ENCODE data around the gene DNM3.

DNM3 gene

DNA sequence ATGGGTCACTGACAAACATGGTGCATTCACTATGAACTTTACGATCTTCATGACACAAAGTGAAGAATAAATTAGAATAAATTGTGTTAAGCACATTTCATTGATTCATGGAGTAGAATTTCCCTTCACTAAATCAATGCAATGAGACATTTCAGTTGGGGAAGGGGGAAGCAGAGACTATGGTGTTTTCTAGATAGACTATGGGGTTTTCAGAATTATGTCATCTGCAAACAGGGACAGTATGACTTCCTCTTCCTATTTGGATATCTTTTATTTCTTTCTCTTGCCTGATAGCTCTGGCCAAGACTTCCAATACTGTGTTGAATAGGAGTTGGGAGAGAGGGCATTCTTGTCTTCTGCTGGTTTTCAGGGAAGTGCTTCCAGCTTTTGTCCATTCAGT is 499.2 kb downstream of the DNM3 start:
- no peak for DNase-seq (ENCODE audit: low read depth)
- H3K4me3 ChIP-seq (ENCODE audit: low read depth, low read length), result no peak overlapping the region
- TF ChIP-seq, protein P1, sequence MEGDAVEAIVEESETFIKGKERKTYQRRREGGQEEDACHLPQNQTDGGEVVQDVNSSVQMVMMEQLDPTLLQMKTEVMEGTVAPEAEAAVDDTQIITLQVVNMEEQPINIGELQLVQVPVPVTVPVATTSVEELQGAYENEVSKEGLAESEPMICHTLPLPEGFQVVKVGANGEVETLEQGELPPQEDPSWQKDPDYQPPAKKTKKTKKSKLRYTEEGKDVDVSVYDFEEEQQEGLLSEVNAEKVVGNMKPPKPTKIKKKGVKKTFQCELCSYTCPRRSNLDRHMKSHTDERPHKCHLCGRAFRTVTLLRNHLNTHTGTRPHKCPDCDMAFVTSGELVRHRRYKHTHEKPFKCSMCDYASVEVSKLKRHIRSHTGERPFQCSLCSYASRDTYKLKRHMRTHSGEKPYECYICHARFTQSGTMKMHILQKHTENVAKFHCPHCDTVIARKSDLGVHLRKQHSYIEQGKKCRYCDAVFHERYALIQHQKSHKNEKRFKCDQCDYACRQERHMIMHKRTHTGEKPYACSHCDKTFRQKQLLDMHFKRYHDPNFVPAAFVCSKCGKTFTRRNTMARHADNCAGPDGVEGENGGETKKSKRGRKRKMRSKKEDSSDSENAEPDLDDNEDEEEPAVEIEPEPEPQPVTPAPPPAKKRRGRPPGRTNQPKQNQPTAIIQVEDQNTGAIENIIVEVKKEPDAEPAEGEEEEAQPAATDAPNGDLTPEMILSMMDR (conservative IDR thresholded peaks at IDR 0.05; ENCODE audit: low read depth, low read length), result no peak

DNA sequence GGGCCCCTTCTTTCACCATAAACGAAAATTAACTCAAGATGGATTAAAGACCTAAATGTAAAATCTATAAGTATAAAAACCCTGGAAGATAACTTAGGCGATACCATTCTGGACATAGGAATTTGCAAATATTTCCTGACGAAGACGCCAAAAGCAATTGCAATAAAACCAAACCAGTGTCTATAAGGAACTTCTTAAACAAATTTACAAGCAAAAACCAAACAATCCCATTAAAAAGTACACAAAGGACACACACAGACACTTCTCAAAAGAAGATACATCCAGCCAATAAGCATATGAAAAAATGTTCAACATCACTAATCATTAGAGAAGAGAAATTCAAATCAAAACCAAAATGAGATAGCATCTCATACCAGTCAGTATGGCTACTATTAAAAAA is 500.4 kb downstream of the DNM3 start:
- no peak for DNase-seq (ENCODE audit: low read depth)
- TF ChIP-seq, protein P1 (conservative IDR thresholded peaks at IDR 0.05; ENCODE audit: low read depth, low read length), result no peak
- H3K4me3 ChIP-seq (ENCODE audit: low read depth, low read length), result no peak overlapping the region

DNA sequence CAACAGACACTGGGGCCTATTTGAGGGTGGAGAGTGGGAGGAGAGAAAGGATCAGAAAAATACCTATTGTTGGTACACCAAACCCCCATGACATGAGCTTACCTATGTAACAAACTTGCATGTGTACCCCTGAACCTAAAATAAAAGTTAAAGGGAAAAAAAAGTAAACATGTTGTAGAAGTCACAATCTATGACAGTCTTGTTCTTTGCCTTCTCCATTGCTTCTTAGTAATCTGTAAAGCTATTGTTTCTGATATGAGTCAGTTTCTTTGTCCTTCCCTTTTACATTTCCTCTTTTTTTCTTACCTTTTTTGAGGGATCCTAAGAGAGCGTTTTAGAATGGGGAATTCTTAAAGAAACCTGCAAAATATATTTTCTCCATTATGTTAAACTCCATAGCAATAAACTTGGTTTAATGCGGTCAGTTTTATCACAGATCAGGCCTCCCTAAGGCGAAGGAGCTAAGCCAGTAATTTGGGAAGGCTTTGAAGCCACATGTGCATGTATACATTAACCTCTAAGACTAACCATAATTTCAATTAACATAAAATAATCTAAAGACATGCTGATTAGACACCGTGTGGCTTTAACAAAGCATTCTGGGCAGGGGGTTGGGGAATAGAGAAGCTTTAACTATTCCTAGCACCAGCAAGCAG is 501.4 kb downstream of the DNM3 start:
- TF ChIP-seq, protein P1 (conservative IDR thresholded peaks at IDR 0.05; ENCODE audit: low read depth, low read length), result no peak
- DNase-seq (ENCODE audit: low read depth), result no peak
- H3K4me3 ChIP-seq (ENCODE audit: low read depth, low read length), result no peak overlapping the region

DNA sequence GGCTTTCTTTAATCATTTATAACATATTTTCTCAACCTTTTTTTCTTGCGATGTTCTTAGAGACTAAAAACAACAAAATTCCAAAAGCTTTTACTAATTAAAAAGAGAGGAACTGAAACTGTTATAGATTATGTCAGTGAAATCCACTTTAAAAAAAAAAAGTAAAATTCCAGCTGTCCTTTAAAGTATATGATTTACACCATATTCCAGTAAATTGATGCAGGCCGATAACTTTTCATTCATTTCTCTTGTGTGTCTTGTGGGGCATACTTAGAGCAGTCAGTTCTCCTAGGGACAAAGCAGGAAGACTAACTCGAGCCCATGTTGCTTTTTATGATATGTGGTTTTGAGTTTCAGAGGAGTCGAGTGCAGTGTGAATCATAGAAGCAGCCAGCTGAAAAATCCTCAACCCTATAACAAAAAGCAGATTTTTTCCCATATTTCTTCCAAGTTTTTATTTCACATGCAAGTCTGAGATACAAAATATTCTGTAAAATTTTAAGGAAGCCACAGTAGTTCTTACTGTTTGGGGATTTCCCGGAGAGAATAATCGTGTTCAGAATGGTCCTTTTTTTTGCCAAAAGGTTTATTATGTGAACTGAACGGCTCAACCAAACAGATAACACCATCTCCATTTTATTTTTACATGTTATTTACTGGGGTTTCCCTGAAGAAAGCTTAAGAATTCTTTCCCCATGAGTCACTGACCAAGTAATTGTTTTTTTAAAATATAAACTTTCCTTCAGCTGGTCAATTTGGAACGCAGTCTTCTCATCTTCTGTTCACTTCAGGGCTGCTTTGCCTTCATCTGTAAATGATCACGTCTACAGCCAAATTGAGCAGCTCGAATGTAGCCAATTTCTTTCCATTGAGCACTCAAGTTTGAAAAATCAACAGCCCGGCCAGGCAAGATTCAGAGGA is 502.2 kb downstream of the DNM3 start:
- TF ChIP-seq, protein P1 (conservative IDR thresholded peaks at IDR 0.05; ENCODE audit: low read depth, low read length), result no peak
- DNase-seq (ENCODE audit: low read depth), result peak; percentile 92
- peak overlapping the region; percentile 20 for H3K4me3 ChIP-seq (ENCODE audit: low read depth, low read length)

DNA sequence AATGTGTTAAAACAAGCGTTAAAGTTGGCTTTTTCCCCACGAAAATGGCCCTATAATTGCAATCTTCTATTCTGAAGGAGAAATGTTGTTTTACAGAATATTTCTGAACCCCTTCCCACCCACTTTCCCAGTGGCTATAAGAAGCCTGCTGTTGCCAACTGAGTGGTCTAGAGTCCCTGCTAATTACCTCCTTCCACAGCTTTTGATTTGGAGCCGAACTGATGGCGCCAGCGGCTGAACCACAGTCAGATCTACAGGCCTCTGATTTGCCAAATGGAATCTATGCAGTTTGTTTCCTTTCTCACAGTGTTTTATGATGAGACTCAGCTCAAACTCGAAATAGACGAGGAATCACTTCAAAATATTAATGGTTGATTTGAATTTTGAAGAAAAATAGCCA is 503.1 kb downstream of the DNM3 start:
- H3K4me3 ChIP-seq (ENCODE audit: low read depth, low read length), result no peak overlapping the region
- TF ChIP-seq, protein P1 (conservative IDR thresholded peaks at IDR 0.05; ENCODE audit: low read depth, low read length), result no peak
- no peak for DNase-seq (ENCODE audit: low read depth)

DNA sequence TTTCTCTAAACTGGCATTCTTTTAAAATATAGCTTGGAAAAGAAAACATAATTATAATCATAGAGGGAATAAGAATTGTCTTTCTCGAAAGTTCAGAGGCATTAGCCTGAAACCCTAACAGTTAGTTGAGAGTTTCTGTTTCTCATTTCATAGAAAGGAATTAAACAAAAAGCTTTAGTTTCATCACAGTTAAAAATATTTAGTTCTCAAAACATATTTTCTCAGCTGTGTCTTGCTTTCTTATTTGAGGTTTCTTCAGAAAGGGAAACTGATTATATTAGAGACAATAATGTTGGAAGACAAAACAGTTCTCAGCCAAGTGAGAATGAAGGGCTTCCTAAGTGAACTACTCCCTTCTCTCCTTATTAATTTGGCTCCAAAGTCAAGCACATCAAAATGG is 503.8 kb downstream of the DNM3 start:
- DNase-seq (ENCODE audit: low read depth), result no peak
- H3K4me3 ChIP-seq (ENCODE audit: low read depth, low read length), result no peak overlapping the region
- TF ChIP-seq, protein P1 (conservative IDR thresholded peaks at IDR 0.05; ENCODE audit: low read depth, low read length), result no peak

Data from choroid plexus epithelial cell (primary cell).